A549 (cell line): ENCODE measurements around the gene IGFL3.

ENCODE experiments used
- EP300 ChIP-seq, 2 experiments: fragments of >200 bp; sonication (Bioruptor Twin); formaldehyde crosslinking; IDR thresholded peaks; 2 replicates in 1 of 2; 3 replicates in 1 of 2; pipeline ENCODE4 v1.6.1; 2016 to 2017
- TF ChIP-seq, protein P1 (sequence below): fragments of >200 bp; sonication (Bioruptor Twin); formaldehyde crosslinking; IDR thresholded peaks from 3 replicates; pipeline ENCODE4 v1.5.1; 2016
- TF ChIP-seq, protein P2 (sequence below): IDR thresholded peaks from 2 replicates; pipeline ENCODE4 v1.6.1; 2012

DNA sequence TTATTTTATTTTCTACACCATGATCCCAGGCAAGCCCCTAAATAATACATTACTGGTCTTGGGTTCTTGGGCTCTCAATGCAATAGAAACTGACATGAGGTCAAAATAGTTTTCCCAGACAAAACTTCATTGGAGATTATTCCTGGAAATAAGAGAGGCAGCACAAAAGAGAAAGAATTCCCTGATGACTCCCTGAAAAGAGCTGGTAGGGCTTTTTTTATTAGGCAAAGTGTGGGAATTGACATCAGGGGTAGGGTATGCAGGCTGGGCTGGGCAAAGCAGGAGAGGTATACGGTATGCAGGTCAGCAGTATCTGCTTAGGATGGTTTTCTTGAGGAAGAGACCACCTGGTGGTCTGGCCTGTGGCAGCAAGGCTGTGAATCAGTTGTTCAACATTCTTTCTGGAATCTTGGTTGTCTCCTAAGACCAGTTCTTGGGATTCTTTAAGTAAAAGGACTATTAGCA lies 9.3 kb upstream of the IGFL3 start:
- no peak for TF ChIP-seq EP300 (IDR thresholded peaks at IDR 0.05)
- TF ChIP-seq, protein P1, sequence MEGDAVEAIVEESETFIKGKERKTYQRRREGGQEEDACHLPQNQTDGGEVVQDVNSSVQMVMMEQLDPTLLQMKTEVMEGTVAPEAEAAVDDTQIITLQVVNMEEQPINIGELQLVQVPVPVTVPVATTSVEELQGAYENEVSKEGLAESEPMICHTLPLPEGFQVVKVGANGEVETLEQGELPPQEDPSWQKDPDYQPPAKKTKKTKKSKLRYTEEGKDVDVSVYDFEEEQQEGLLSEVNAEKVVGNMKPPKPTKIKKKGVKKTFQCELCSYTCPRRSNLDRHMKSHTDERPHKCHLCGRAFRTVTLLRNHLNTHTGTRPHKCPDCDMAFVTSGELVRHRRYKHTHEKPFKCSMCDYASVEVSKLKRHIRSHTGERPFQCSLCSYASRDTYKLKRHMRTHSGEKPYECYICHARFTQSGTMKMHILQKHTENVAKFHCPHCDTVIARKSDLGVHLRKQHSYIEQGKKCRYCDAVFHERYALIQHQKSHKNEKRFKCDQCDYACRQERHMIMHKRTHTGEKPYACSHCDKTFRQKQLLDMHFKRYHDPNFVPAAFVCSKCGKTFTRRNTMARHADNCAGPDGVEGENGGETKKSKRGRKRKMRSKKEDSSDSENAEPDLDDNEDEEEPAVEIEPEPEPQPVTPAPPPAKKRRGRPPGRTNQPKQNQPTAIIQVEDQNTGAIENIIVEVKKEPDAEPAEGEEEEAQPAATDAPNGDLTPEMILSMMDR, result no peak
- TF ChIP-seq, protein P2, sequence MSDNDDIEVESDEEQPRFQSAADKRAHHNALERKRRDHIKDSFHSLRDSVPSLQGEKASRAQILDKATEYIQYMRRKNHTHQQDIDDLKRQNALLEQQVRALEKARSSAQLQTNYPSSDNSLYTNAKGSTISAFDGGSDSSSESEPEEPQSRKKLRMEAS, result no peak
